ENCODE measurements around the gene NRXN2. TPM values are rescaled to one million over a fixed set of nuclear protein-coding genes. Genes with fewer than 3 reads are reported as not detected.

Gene NRXN2
- total RNA-seq, 1 donor from 2014 or later, result 0.98 TPM

DNA sequence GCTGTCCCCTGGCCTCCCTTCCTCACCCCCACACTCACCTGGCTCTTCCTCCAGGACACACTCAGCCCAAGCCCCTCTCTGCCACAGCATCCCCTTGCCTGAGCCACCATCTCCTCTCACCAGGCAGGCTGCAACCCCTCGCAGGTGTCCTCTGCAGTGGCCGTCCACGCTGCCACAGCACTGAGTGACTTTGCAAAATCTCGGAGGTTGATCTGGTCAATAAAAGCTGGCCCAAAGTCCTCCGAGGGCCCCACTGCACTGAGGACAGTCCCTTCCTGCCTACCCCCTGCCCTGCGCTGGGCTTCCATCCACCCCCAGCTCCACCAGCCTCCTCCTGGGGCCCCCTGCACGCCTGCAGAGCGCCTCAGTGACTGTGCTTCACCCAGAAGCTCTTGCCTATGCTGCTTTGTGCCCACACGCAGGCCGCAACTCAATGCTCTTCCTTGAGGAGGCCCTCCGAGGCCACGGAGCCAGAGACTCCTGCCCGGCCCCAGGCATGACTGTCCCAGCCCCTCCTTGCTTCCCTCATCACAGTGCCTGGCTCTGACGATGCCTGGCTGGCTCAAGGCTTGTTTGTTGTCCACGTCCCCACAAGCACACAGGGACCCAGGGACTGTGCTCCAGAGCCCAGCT is 162.7 kb downstream of the NRXN2 start:
- DNase-seq (ENCODE audit: low spot score), result no peak

DNA sequence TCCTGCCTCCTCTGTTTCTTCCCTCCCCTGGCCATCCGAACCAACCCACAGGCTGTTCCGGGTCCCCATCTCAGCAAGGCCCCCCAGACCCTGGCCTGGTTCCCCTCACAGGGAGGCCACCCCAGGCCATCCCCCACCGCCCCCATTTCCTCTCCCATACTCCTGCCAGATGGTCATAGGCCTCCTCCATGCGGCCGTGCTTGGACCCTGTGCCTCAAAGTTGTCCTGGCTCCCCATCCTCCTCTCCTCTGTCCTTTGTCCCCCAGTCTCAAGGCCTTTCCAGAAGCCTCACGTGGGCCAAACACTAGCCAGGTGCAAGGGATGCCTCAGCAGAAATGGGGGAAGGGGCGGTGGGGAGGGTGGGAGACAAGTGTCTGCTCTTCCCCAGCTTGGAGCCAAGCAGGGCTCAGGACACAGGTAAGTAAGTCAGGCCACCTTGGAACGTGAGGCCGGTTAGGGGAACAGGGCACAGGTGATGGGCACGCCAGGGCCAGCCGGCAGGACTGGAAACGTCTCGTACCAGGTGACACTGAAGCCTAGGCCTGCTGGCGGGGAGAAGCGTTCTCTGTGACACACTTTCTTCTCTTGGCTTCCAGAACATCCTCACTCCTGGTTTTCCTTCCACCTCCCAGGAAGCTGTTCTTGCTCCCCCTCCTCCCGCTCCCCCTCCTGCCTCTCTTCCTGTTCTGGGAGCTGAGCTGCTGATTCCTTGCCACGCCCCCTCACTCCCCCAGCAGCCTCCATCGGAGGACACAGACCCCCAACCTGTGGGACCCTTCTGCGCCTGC is 163.5 kb downstream of the NRXN2 start:
- ATAC-seq (no peak), DNase-seq (ENCODE audit: low spot score) (no peak)

More for the DNA sequence above, 162.7 kb downstream of the NRXN2 start:
- no peak for ATAC-seq

DNA sequence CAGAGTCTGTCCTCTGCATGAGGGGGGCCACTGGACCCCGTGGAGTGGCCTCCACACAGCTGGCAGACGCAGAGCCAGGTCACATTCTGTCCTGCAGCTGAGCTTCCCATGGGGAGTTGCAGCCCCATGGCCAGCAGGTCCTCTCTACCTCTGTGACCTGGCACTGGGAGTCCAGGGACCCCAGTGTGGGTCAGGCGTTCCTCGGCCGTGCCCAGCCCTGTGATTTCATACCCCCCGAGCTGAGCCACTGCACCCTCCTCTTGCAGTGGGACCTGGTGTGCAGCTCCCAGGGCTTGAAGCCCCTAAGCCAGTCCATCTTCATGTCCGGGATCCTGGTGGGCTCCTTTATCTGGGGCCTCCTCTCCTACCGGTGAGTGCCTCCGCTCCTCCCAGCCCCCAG is 164.1 kb downstream of the NRXN2 start:
- ATAC-seq, result no peak
- no peak for DNase-seq (ENCODE audit: low spot score)

DNA sequence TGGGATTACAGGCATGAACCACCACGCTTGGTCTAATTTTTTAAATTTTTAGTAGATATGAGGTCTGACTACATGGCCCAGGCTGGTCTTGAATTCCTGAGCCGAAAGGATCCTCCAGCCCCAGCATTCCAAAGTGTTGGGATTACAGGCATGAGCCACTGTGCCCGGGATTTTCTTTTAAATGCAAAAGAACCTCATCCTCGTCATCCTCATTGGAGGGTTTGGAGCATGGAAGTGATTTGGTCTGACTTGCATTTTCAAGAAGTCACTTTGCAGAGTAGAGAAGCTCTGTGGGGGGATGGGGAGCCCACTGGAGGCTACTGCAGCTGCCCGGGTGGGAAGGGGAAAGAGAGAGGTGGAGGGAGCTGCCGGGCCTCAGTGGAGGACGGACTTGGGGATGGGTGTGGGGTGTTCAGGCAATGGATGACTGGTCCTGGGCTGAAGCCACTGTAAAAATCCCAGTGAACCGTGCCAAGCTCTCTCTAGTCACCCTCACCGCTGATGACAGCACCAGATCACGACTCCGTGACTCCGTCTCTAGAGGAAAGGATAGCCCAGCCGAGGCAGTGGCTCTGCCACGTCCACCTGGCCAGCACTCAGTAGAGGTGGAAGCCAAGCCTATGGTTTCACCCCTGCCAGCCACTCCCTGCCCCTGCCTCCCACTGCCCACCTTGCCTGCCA is 164.8 kb downstream of the NRXN2 start:
- ATAC-seq, result no peak
- no peak for DNase-seq (ENCODE audit: low spot score)

- DNase-seq (ENCODE audit: low spot score) (no peak), ATAC-seq (no peak)
Measured at GRCh38 chr11:64556721-64557250, 166.2 kb downstream of the NRXN2 start.

Other genes starting within 250 kb of the NRXN2 start
- gene SLC22A11, start 167.3 kb downstream of the NRXN2 start, total RNA-seq, result 0.13 TPM
- not detected for gene SLC22A12, start 132.0 kb downstream of the NRXN2 start, total RNA-seq
- gene RASGRP2, start 20.9 kb upstream of the NRXN2 start, total RNA-seq, result 4.2 TPM
- gene PYGM, start 36.8 kb upstream of the NRXN2 start, total RNA-seq, result 0.28 TPM
- 104 TPM for gene SF1, start 55.3 kb upstream of the NRXN2 start, total RNA-seq
- 6.6 TPM for gene MAP4K2, start 80.0 kb upstream of the NRXN2 start, total RNA-seq
- gene MEN1, start 87.4 kb upstream of the NRXN2 start, total RNA-seq, result 24.0 TPM
- 1.2 TPM for gene CDC42BPG, start 121.5 kb upstream of the NRXN2 start, total RNA-seq
- 29.9 TPM for gene EHD1, start 155.4 kb upstream of the NRXN2 start, total RNA-seq
- 34.0 TPM for gene ATG2A, start 194.0 kb upstream of the NRXN2 start, total RNA-seq
- 9.1 TPM for gene PPP2R5B, start 201.5 kb upstream of the NRXN2 start, total RNA-seq
- gene GPHA2, start 212.7 kb upstream of the NRXN2 start, total RNA-seq, result 0.25 TPM
- not detected for gene MAJIN, start 248.9 kb upstream of the NRXN2 start, total RNA-seq

All from left lobe of liver (tissue), 2 donors.